ENCODE data around the gene DOK7. TPM values are rescaled to one million over a fixed set of nuclear protein-coding genes. Genes with fewer than 3 reads are reported as not detected.

Gene DOK7
- total RNA-seq, 2 experiments from 2014 or later, result not detected

- no peaks in the 10 kb centered on the region for H3K4me1 ChIP-seq (ENCODE audit: insufficient read depth, low read length)
- H3K27ac Mint-ChIP-seq, result no peak overlapping the region
- ATAC-seq (ENCODE audit: poor library complexity), result no peak
Measured at GRCh38 chr4:3497523-3498389, 34.6 kb downstream of the DOK7 start.

GRCh38 chr4:3498407-3498806 lies 35.3 kb downstream of the DOK7 start:
- Histone ChIP-seq H3K36me3 (ENCODE audit: insufficient read depth, low read length) (peaks cover 15% of the 10 kb centered on the region), H3K4me1 (ENCODE audit: insufficient read depth, low read length) (no peaks in the 10 kb centered on the region), H3K4me3 (ENCODE audit: low read length) (no peak overlapping the region), H3K9me3 (ENCODE audit: control insufficient read depth in 1 of 2, insufficient read depth in 1 of 2, low read length in 2 of 2) (peaks cover 0 to 9% of the 10 kb centered on the region in 2 experiments), H3K27me3 (ENCODE audit: control insufficient read depth in 1 of 2, insufficient read depth in 2 of 2, low read length in 2 of 2) (peaks cover 13 to 24% of the 10 kb centered on the region in 2 experiments), H3K27ac (ENCODE audit: low read depth in 1 of 2, low read length in 2 of 2) (no peak overlapping the region)
- no peak overlapping the region for H3K4me3 Mint-ChIP-seq
- intact Hi-C loops (cut with DNase I, micrococcal nuclease), result no loop called here
- DNase-seq (no peak), ATAC-seq (ENCODE audit: poor library complexity) (no peak)
- ChIA-PET POLR2A (no interaction called here), CTCF (no interaction called here)
- peaks cover 11% of the 10 kb centered on the region for H3K36me3 Mint-ChIP-seq (ENCODE audit: low read depth)
- no peak for TF ChIP-seq CTCF (IDR thresholded peaks at IDR 0.05)
- no peaks in the 10 kb centered on the region for H3K9me3 Mint-ChIP-seq
- no peaks in the 10 kb centered on the region for H3K27me3 Mint-ChIP-seq
- no peaks in the 10 kb centered on the region for H3K4me1 Mint-ChIP-seq (ENCODE audit: low read depth)
- no peak overlapping the region for H3K27ac Mint-ChIP-seq

More at GRCh38 chr4:3497523-3498389, 34.6 kb downstream of the DOK7 start:
- Histone ChIP-seq H3K36me3 (ENCODE audit: insufficient read depth, low read length) (peaks cover 12% of the 10 kb centered on the region), H3K27ac (ENCODE audit: low read depth in 1 of 2, low read length in 2 of 2) (no peak overlapping the region), H3K9me3 (ENCODE audit: control insufficient read depth in 1 of 2, insufficient read depth in 1 of 2, low read length in 2 of 2) (peaks cover 0 to 16% of the 10 kb centered on the region in 2 experiments), H3K27me3 (ENCODE audit: control insufficient read depth in 1 of 2, insufficient read depth in 2 of 2, low read length in 2 of 2) (peaks cover 13 to 29% of the 10 kb centered on the region in 2 experiments), H3K4me3 (ENCODE audit: low read length) (no peak overlapping the region)
- POLR2A ChIA-PET, result no interaction called here
- no peaks in the 10 kb centered on the region for H3K27me3 Mint-ChIP-seq
- no peaks in the 10 kb centered on the region for H3K4me1 Mint-ChIP-seq (ENCODE audit: low read depth)
- CTCF ChIA-PET, result no interaction called here
- no peak for DNase-seq
- no peaks in the 10 kb centered on the region for H3K9me3 Mint-ChIP-seq
- intact Hi-C loops (cut with DNase I, micrococcal nuclease), result no loop called here
- no peak overlapping the region for H3K4me3 Mint-ChIP-seq
- TF ChIP-seq CTCF (IDR thresholded peaks at IDR 0.05), result no peak
- peaks cover 6% of the 10 kb centered on the region for H3K36me3 Mint-ChIP-seq (ENCODE audit: low read depth)

- Mint-ChIP-seq H3K36me3 (ENCODE audit: low read depth) (peaks cover 17% of the 10 kb centered on the region), H3K4me3 (no peak overlapping the region), H3K27ac (no peak overlapping the region), H3K9me3 (no peaks in the 10 kb centered on the region), H3K27me3 (no peaks in the 10 kb centered on the region), H3K4me1 (ENCODE audit: low read depth) (no peaks in the 10 kb centered on the region)
- Histone ChIP-seq H3K27me3 (ENCODE audit: control insufficient read depth in 1 of 2, insufficient read depth in 2 of 2, low read length in 2 of 2) (peaks cover 9 to 18% of the 10 kb centered on the region in 2 experiments), H3K4me3 (ENCODE audit: low read length) (no peak overlapping the region), H3K36me3 (ENCODE audit: insufficient read depth, low read length) (peaks cover 17% of the 10 kb centered on the region), H3K9me3 (ENCODE audit: control insufficient read depth in 1 of 2, insufficient read depth in 1 of 2, low read length in 2 of 2) (peaks cover 0 to 4% of the 10 kb centered on the region in 2 experiments), H3K4me1 (ENCODE audit: insufficient read depth, low read length) (no peaks in the 10 kb centered on the region), H3K27ac (ENCODE audit: low read depth in 1 of 2, low read length in 2 of 2) (no peak overlapping the region)
- DNase-seq (no peak), ATAC-seq (ENCODE audit: poor library complexity) (no peak)
- no peak for TF ChIP-seq CTCF (IDR thresholded peaks at IDR 0.05)
- CTCF ChIA-PET, result no interaction called here
- intact Hi-C loops (cut with DNase I, micrococcal nuclease), result no loop called here
- POLR2A ChIA-PET, result no interaction called here
Measured at GRCh38 chr4:3498901-3499510, 35.9 kb downstream of the DOK7 start.

Data from CD4-positive, alpha-beta T cell (primary cell).